OCI-LY1 (cell line): ENCODE data around the gene LMF1.

Source experiments
- H2AFZ ChIP-seq: fragments of 200-600 bp; sonication (generic), shearing (Covaris generic); 2 replicates; pipeline ENCODE4 v1.6.0; 2014; ENCODE audit warnings: antibody characterized with exemption, mild to moderate bottlenecking, low read length
- H3F3A ChIP-seq: fragments of 200-600 bp; sonication (generic), shearing (Covaris generic); 2 replicates; pipeline ENCODE4 v1.6.0; 2014; ENCODE audit warnings: mild to moderate bottlenecking, antibody characterized with exemption, low read length, moderate library complexity; ENCODE audit not compliant: insufficient read depth
- H3K27ac ChIP-seq: fragments of 200-600 bp; sonication (generic); 2 replicates; pipeline ENCODE4 v1.5.1; 2014; ENCODE audit warnings: low read length, mixed run types, mild to moderate bottlenecking, low read depth; ENCODE audit not compliant: poor library complexity, severe bottlenecking
- H3K27me3 ChIP-seq: fragments of 200-600 bp; sonication (generic); 2 replicates; pipeline ENCODE4 v1.6.0; 2014; ENCODE audit warnings: antibody characterized with exemption, mild to moderate bottlenecking, low read length, moderate library complexity; ENCODE audit not compliant: insufficient read depth
- H3K36me3 ChIP-seq: fragments of 200-600 bp; sonication (generic); 2 replicates; pipeline ENCODE4 v1.6.1; 2014; ENCODE audit warnings: mild to moderate bottlenecking, antibody characterized with exemption, low read length, moderate library complexity, mixed read lengths; ENCODE audit not compliant: insufficient read depth
- H3K4me1 ChIP-seq: fragments of 200-600 bp; sonication (generic); 2 replicates; pipeline ENCODE4 v1.5.1; 2014; ENCODE audit warnings: mild to moderate bottlenecking, low read length, moderate library complexity; ENCODE audit not compliant: insufficient read depth, severe bottlenecking
- H3K4me2 ChIP-seq: fragments of 200-600 bp; sonication (generic), shearing (Covaris generic); 2 replicates; pipeline ENCODE4 v1.6.1; 2014; ENCODE audit warnings: low read length
- H3K4me3 ChIP-seq: fragments of 200-600 bp; sonication (generic); 2 replicates; pipeline ENCODE4 v1.5.1; 2014; ENCODE audit warnings: low read length, low read depth, mild to moderate bottlenecking, mixed read lengths; ENCODE audit not compliant: poor library complexity, severe bottlenecking
- H3K79me2 ChIP-seq: fragments of 200-600 bp; shearing (Covaris generic); 2 replicates; pipeline ENCODE4 v1.6.1; 2016; ENCODE audit warnings: mixed run types, low read length, mixed read lengths; ENCODE audit not compliant: insufficient read depth
- H3K9ac ChIP-seq: fragments of 200-600 bp; sonication (generic), shearing (Covaris generic); 2 replicates; pipeline ENCODE4 v1.6.1; 2014; ENCODE audit warnings: mild to moderate bottlenecking, low read length, mixed read lengths
- H3K9me2 ChIP-seq: fragments of 200-600 bp; sonication (generic), shearing (Covaris generic); 2 replicates; pipeline ENCODE4 v1.6.1; 2014; ENCODE audit warnings: low read depth, mild to moderate bottlenecking, low read length, mixed read lengths
- H3K9me3 ChIP-seq: fragments of 200-600 bp; shearing (Covaris generic); 2 replicates; pipeline ENCODE4 v1.6.1; 2014; ENCODE audit warnings: low read length, mixed read lengths
- H4K20me1 ChIP-seq: fragments of 200-600 bp; sonication (generic), shearing (Covaris generic); 2 replicates; pipeline ENCODE4 v1.6.0; 2016; ENCODE audit warnings: mild to moderate bottlenecking, low read length; ENCODE audit not compliant: insufficient read depth
- CTCF ChIP-seq: fragments of 200-600 bp; sonication (generic), shearing (Covaris generic); IDR thresholded peaks from 2 replicates; pipeline ENCODE4 v1.5.1; 2017; ENCODE audit warnings: mild to moderate bottlenecking, antibody characterized with exemption, low read length, moderate library complexity, mixed read lengths
- EZH2 ChIP-seq: fragments of 200-600 bp; sonication (generic), shearing (Covaris generic); IDR thresholded peaks from 2 replicates; pipeline ENCODE4 v1.8.0; 2017; ENCODE audit warnings: borderline replicate concordance, mixed run types, mild to moderate bottlenecking, antibody characterized with exemption, low read length, moderate library complexity, mixed read lengths

LMF1 gene

GRCh38 chr16:1013593-1013900, 42.8 kb upstream of the LMF1 start:
- Histone ChIP-seq H3F3A (no peaks in the 10 kb centered on the region), H3K4me1 (no peaks in the 10 kb centered on the region), H4K20me1 (no peaks in the 10 kb centered on the region), H3K9ac (no peak overlapping the region), H3K9me3 (no peaks in the 10 kb centered on the region), H3K27ac (no peak overlapping the region), H3K36me3 (no peaks in the 10 kb centered on the region), H3K9me2 (no peaks in the 10 kb centered on the region), H3K27me3 (peaks cover 2% of the 10 kb centered on the region; the same call in 1 of the 2 replicates), H2AFZ (no peak overlapping the region), H3K79me2 (no peaks in the 10 kb centered on the region), H3K4me3 (no peak overlapping the region), H3K4me2 (no peak overlapping the region)
- TF ChIP-seq CTCF (no peak), EZH2 (no peak)

- no peak for TF ChIP-seq CTCF
- no peak for TF ChIP-seq EZH2
- Histone ChIP-seq H4K20me1 (no peaks in the 10 kb centered on the region), H3K27ac (no peak overlapping the region), H3K9me2 (no peaks in the 10 kb centered on the region), H3K27me3 (peaks cover 5% of the 10 kb centered on the region; the same call in 1 of the 2 replicates), H3K4me3 (no peak overlapping the region), H3K4me2 (no peak overlapping the region), H3K79me2 (no peaks in the 10 kb centered on the region), H2AFZ (no peak overlapping the region), H3K4me1 (no peaks in the 10 kb centered on the region), H3K9me3 (no peaks in the 10 kb centered on the region), H3F3A (no peaks in the 10 kb centered on the region), H3K9ac (no peak overlapping the region), H3K36me3 (no peaks in the 10 kb centered on the region)
These were observed 42.2 kb upstream of the LMF1 start for GRCh38 chr16:1012722-1013592.

- Histone ChIP-seq H3K27me3 (peaks cover 5% of the 10 kb centered on the region; the same call in 1 of the 2 replicates), H2AFZ (no peak overlapping the region), H3K9me3 (no peaks in the 10 kb centered on the region), H3K4me3 (no peak overlapping the region), H3F3A (no peaks in the 10 kb centered on the region), H4K20me1 (no peaks in the 10 kb centered on the region), H3K9ac (no peak overlapping the region), H3K9me2 (no peaks in the 10 kb centered on the region), H3K4me2 (no peak overlapping the region), H3K27ac (no peak overlapping the region), H3K4me1 (no peaks in the 10 kb centered on the region), H3K36me3 (no peaks in the 10 kb centered on the region), H3K79me2 (no peaks in the 10 kb centered on the region)
- TF ChIP-seq CTCF, result no peak
- no peak for TF ChIP-seq EZH2
These were observed 41.4 kb upstream of the LMF1 start for GRCh38 chr16:1012135-1012534.
